ENCODE data around the gene PCK2. TPM values are rescaled to one million over a fixed set of nuclear protein-coding genes. Genes with fewer than 3 reads are reported as not detected.

PCK2 gene
- total RNA-seq, 1 donor from 2014 or later, result 11.4 TPM

DNA sequence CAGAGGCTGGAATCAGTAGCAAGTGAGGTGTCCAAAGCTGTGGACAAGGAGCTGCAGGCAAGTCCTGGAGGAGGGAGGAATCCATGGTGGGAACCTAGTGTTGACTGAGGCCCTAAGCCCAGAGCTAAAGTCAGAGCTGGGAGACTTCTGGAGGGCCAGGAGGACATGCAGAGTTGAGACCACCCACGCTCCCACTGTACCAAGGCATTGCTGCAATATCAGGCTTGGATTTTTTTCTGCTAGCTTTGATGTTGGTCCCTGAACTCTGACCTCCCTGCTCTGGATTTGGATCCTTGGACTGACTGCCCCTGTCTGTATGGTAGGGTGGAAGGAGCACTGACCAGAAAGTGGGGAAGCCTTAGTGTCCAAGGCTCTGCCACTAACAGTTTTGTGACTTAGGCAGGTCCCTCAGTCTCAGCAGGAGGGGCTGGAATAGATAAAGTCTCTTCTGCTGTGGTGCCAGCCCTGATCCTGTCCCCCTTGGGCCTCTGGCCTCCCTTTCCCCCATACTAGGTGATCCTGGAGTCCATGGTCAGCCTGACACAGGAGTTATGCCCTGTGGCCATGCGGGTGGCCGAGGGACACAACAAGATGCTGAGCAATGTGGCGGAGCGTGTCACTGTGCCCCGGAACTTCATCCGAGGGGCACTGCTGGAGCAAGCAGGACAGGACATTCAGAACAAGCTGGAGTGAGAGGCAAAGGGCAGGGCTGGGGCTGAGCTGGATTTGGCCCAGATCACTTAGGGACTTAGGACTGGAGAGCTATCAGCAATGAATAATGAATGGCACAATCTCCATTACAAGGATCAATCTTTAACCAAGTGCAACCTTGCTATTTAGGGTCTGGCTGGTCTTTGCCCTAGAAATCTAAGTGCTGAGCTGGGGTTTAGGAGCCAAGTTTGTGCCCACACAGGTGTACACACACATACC, 32.9 kb upstream of the PCK2 start:
- DNase-seq (ENCODE audit: extremely low read depth, low read depth, low spot score), result no peak

- no peak for DNase-seq (ENCODE audit: extremely low read depth, low read depth, low spot score)
These were observed 31.7 kb upstream of the PCK2 start for GRCh38 chr14:24062216-24062980.

GRCh38 chr14:24063263-24063836, 30.8 kb upstream of the PCK2 start:
- no peak for DNase-seq (ENCODE audit: extremely low read depth, low read depth, low spot score)

DNA sequence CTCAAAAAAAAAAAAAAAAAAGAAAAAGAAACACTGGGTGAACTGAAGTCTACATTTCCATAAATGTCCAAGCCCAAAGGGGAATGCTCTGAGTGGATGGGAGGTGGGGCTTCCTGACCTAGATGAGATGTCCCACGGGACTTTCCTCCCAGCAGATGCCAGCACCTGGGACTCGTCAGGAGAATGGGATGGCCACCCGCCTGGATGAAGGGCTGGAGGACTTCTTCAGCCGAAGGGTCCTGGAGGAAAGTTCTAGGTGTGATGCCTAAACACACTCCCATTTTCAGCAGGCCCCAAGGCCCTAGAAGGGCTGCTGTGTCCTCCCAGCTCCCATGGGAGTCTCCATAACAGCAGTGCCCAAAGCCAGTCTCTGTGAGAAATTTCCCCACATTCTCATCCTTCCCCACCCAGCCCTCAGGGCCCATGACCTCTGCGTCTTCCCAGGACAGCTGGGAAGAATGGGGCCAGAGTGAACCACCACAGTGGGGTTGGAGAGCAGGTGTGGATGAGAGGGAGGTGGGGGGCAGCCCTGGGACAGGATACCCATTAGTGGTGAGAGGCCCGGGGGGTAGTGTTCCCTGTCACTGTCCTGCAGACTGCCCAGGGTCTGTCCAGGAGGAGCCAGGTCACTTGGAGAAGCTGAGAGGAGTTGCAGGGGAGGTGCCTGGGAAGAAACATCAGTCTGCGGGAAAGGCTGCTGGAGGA, 29.9 kb upstream of the PCK2 start:
- DNase-seq (ENCODE audit: extremely low read depth, low read depth, low spot score), result no peak

GRCh38 chr14:24064856-24065255, 29.3 kb upstream of the PCK2 start:
- no peak for DNase-seq (ENCODE audit: extremely low read depth, low read depth, low spot score)

GRCh38 chr14:24065408-24065807, 28.7 kb upstream of the PCK2 start:
- DNase-seq (ENCODE audit: extremely low read depth, low read depth, low spot score), result no peak

- no peak for DNase-seq (ENCODE audit: extremely low read depth, low read depth, low spot score)
These were observed 27.5 kb upstream of the PCK2 start for GRCh38 chr14:24066496-24067132.

DNA sequence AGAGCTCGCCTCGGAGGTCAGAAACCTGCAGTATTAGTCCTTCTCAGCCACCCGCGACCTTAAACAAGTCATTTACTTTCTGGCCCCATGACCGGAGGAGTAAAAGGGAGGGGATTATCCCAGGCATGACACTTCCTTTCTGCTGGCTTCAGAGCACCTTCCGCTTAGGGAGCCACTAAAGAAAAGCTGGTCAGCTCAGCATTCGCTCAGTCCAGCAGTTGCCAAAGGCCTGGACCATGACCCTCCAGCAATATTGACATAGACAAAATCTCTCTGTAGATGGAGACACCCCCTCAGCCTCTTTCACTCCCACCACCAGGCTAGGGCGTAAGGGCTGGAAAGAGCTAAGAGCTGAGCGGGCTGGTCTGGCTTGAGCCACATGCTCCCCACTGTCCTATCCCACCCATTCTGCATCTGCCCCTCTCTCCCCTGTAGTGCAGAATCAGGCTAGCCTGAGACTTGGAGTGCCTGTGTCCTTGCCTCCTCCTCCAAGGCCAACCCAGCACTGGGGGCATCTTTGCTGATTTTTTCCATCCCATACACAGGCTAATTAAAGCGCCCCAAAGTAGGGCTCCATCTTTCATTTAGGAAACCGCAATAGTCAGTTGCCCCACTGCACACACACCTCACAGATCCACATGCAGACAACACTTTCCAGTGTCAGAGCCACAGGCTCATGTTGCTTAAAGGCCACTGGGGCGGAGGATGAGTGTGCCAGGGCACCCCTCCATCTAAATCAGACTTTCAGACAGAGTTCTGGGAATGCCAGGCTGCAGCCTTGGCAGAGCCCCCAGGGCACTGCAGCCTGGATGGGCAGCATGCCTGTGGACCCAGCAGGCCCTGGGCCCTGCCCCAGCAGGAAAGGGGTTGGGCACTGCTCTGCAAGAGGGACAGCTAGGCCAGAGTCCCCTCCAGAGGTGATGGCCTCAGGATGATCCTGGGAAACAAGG, 26.7 kb upstream of the PCK2 start:
- no peak for DNase-seq (ENCODE audit: extremely low read depth, low read depth, low spot score)

DNA sequence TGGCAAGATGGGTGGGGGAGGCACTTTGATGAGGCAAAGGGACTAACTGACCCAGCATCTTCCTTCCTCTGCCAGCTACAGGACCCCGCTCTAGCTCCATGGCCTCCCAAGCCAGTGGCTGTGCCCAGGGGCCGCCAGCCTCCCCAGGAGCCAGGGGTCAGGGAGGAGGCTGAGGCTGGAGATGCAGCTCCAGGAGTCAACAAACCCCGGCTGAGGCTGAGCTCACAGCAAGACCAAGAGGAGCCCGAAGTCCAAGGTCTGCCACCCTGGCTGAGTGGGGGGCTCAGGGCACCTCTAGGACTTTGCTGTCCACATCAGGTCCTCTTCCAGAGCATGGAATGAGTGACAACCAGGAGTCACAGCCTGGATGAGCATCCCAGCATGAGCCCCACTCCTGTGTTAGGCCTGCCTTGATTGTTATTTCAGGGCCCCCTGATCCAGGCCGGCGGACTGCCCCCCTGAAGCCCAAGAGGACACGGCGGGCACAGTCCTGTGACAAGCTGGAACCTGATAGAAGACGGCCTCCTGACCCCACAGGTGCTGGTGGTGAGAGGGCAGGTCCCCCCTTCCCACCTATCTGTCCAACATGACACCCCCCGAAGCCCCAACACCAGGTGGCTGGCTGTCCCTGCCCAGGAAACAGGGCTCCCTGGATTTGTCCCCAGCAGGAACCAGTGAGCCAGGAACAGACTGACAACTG, 25.2 kb upstream of the PCK2 start:
- DNase-seq (ENCODE audit: extremely low read depth, low read depth, low spot score), result no peak

DNA sequence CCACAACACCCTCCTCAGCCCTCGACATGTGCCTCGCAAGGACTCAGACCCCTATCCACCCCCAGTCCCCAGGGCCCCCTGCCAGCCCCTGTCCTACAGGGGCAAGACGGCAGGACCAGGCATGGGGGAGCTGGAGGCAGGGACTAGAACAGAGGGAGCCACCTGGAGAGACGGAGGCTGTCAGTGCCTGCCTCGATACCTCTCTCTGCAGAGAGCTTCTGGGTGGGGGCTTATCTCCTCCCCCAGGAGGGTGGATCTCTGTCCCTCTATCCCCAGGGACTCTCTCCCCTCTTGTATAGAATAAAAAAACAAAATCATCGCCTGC, 24.7 kb upstream of the PCK2 start:
- no peak for DNase-seq (ENCODE audit: extremely low read depth, low read depth, low spot score)

DNA sequence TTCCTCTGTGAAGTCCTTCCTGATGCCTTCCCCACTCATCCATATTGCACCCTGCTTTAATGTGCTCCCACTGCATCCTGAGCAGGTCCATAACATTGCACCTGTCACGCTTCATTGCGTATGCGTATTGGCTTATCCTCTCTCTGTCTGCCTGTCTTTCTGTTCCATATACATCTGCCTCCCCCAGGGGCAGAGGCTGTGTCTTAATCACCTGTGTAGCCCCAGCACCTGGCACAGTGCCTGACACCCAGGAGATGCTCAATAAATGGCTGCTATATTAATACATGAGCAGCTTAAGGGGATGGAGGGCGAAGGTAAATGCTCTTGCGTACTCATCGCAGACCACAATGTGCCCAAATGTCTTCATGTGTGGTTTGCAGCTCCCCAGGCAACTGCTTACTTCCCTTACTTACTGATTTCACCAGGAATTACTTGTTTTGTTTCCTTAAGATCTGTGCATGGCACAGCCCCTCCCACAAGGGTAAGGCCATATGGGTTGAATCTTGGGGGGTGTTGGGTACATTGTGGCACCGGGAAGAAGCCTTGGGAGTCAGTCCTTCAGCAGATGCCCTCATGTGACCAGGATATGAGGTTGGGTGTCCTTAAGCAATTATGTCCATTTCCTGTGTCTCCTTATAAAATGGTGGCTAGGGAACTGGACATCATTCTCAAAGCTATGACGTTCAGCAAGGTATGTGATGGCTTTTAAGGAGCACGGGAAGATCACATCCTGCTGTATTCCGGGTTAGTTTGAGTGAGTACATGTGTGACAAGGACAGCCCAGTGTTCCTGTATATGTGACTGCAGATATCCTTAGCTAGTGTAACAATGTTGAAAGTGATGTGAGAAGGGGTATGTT, 23.6 kb upstream of the PCK2 start:
- no peak for DNase-seq (ENCODE audit: extremely low read depth, low read depth, low spot score)

DNA sequence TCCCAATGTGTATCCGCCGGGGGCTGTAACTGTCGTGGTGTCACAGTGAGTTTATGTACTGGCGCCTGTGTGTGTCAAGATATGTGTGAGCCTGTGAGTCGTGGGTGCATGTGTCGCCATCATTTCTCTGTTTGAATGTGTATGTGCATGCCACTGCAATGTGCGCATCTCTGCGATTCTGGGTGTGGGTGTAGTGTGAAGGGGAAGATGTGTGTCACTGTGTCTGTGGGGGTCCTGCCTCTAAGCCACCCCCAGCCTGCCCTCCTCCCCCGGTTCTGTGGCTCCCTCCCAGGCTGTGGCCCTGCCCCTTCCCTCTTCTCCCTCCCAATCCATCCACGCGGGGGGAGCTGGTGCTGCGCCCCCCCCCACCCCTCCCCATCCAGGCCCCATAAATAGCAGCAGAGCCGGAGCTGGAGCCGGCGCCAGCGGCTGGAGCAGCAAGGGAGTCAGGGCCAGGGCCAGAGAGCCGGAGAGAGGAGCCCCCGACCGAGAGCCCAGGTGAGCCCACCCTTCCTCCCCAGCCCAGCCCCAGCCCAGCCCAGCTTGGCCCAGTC, 22.9 kb upstream of the PCK2 start, which contains the start of gene CPNE6:
Gene CPNE6 (plus strand): TSS at position 419 of the 554 bp plus-strand sequence. CDS start 1,375 bp downstream, outside the sequence.
- DNase-seq (ENCODE audit: extremely low read depth, low read depth, low spot score), result no peak

- no peak for DNase-seq (ENCODE audit: extremely low read depth, low read depth, low spot score)
These were observed 22.2 kb upstream of the PCK2 start for GRCh38 chr14:24071836-24072430.

DNA sequence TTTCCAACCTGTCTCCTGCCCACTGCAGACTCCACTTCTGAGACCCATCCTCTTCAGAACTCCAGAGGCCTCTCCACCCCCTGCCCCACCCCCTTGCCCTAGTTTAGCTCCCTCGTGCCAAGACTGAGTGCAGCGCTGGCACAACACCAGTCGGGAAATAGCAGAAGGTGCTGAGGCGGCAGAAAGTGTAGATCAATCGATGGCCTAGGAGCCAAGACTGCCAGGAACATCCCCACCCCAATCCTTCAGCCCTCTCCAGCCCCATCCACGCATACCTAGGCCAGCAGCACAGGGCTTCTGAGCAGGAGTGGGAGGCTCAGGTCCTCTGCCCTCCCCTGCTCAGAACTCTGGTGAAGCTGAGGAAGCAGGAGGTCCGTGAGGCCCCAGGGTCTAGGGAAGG, 21.7 kb upstream of the PCK2 start:
- DNase-seq (ENCODE audit: extremely low read depth, low read depth, low spot score), result no peak

- DNase-seq (ENCODE audit: extremely low read depth, low read depth, low spot score), result no peak
These were observed 20.9 kb upstream of the PCK2 start for GRCh38 chr14:24072881-24073877.

Data from glomerular endothelial cell (primary cell).